Large intestine (tissue), 3 donors: ENCODE results near the gene LHFPL6. TPM values are rescaled to one million over a fixed set of nuclear protein-coding genes. Genes with fewer than 3 reads are reported as not detected.

Experiments used
- DNase-seq, 2 donors: peaks; one replicate each; pipeline versions ENCODE4 v3.0.0 to v3.0.0-alpha.2; 2013
- H3K27ac ChIP-seq: one replicate; pipeline ENCODE4 v1.5.1; 2013; ENCODE audit warnings: low read length
- H3K27me3 ChIP-seq: 2 replicates; pipeline ENCODE4 v1.6.1; 2013; ENCODE audit warnings: low read length; ENCODE audit not compliant: control insufficient read depth, insufficient read depth
- H3K36me3 ChIP-seq: 2 replicates; pipeline ENCODE4 v1.6.1; 2013; ENCODE audit warnings: low read length; ENCODE audit not compliant: control insufficient read depth, insufficient read depth
- H3K4me1 ChIP-seq: one replicate; pipeline ENCODE4 v1.6.1; 2013; ENCODE audit warnings: low read length; ENCODE audit not compliant: control insufficient read depth, insufficient read depth
- H3K4me3 ChIP-seq: one replicate; pipeline ENCODE4 v1.5.1; 2013; ENCODE audit warnings: low read length
- H3K9me3 ChIP-seq: one replicate; pipeline ENCODE4 v1.6.1; 2013; ENCODE audit warnings: mild to moderate bottlenecking, low read depth, low read length, moderate library complexity; ENCODE audit not compliant: control insufficient read depth
- WGBS: methylation state at CpG from one replicate; pipeline ENCODE4 v1.1.5; 2013; ENCODE audit warnings: low lambda C conversion rate; ENCODE audit not compliant: insufficient coverage; 5-methylcytosine and 5-hydroxymethylcytosine counted together
- polyA plus RNA-seq: library from polyadenylated mRNA; unstranded; fragments of 120-200 nt; gene quantifications from one replicate; pipeline ENCODE4 v1.2.1, GENCODE V29; 2013

The LHFPL6 gene
- polyA plus RNA-seq, 1 donor, result 22.6 TPM

- H3K27me3 ChIP-seq, result no peaks in the 10 kb centered on the region
- no peak overlapping the region for H3K4me3 ChIP-seq
- no peak overlapping the region for H3K27ac ChIP-seq
- no peaks in the 10 kb centered on the region for H3K9me3 ChIP-seq
- H3K4me1 ChIP-seq, result no peaks in the 10 kb centered on the region
- H3K36me3 ChIP-seq, result no peaks in the 10 kb centered on the region
- WGBS, result 88% methylated on average over 1 of the region's 6 CpGs
- no peak for DNase-seq
Measured at GRCh38 chr13:39536274-39536673, 66.7 kb downstream of the LHFPL6 start.

GRCh38 chr13:39533651-39534150 is 69.3 kb downstream of the LHFPL6 start:
- no peaks in the 10 kb centered on the region for H3K4me1 ChIP-seq
- H3K27ac ChIP-seq, result no peak overlapping the region
- DNase-seq, result no peak
- no peaks in the 10 kb centered on the region for H3K27me3 ChIP-seq
- no peaks in the 10 kb centered on the region for H3K36me3 ChIP-seq
- no peaks in the 10 kb centered on the region for H3K9me3 ChIP-seq
- no peak overlapping the region for H3K4me3 ChIP-seq
- WGBS, result 100% methylated on average over 1 of the region's 3 CpGs

GRCh38 chr13:39531646-39532045 is 71.3 kb downstream of the LHFPL6 start:
- no peaks in the 10 kb centered on the region for H3K9me3 ChIP-seq
- H3K27me3 ChIP-seq, result no peaks in the 10 kb centered on the region
- no peaks in the 10 kb centered on the region for H3K4me1 ChIP-seq
- no peak overlapping the region for H3K4me3 ChIP-seq
- H3K36me3 ChIP-seq, result no peaks in the 10 kb centered on the region
- no peak for DNase-seq
- H3K27ac ChIP-seq, result no peak overlapping the region
- 90% methylated on average over 2 of the region's 6 CpGs for WGBS

GRCh38 chr13:39530916-39531315 is 72.1 kb downstream of the LHFPL6 start:
- Histone ChIP-seq H3K36me3 (no peaks in the 10 kb centered on the region), H3K27me3 (no peaks in the 10 kb centered on the region), H3K4me1 (no peaks in the 10 kb centered on the region), H3K9me3 (no peaks in the 10 kb centered on the region), H3K27ac (no peak overlapping the region), H3K4me3 (no peak overlapping the region)
- no peak for DNase-seq
- 83% methylated on average over 2 of the region's 3 CpGs for WGBS

GRCh38 chr13:39528661-39528980 is 74.4 kb downstream of the LHFPL6 start:
- DNase-seq, result no peak
- H3K4me3 ChIP-seq, result no peak overlapping the region
- WGBS, result 73% methylated on average over 2 of the region's 3 CpGs
- no peaks in the 10 kb centered on the region for H3K9me3 ChIP-seq
- H3K36me3 ChIP-seq, result no peaks in the 10 kb centered on the region
- no peak overlapping the region for H3K27ac ChIP-seq
- H3K4me1 ChIP-seq, result no peaks in the 10 kb centered on the region
- H3K27me3 ChIP-seq, result no peaks in the 10 kb centered on the region

- H3K4me3 ChIP-seq, result no peak overlapping the region
- 100% methylated on average over 3 of the region's 5 CpGs for WGBS
- H3K27ac ChIP-seq, result no peak overlapping the region
- H3K27me3 ChIP-seq, result no peaks in the 10 kb centered on the region
- H3K36me3 ChIP-seq, result no peaks in the 10 kb centered on the region
- H3K4me1 ChIP-seq, result no peaks in the 10 kb centered on the region
- H3K9me3 ChIP-seq, result no peaks in the 10 kb centered on the region
- DNase-seq, result no peak
Measured at GRCh38 chr13:39527961-39528660, 74.9 kb downstream of the LHFPL6 start.

GRCh38 chr13:39527301-39527700 is 75.7 kb downstream of the LHFPL6 start:
- Histone ChIP-seq H3K9me3 (no peaks in the 10 kb centered on the region), H3K36me3 (no peaks in the 10 kb centered on the region), H3K4me3 (no peak overlapping the region), H3K27ac (no peak overlapping the region), H3K27me3 (no peaks in the 10 kb centered on the region), H3K4me1 (no peaks in the 10 kb centered on the region)
- WGBS, result 92% methylated on average over 2 of the region's 3 CpGs
- DNase-seq, result no peak

GRCh38 chr13:39526499-39526898 is 76.5 kb downstream of the LHFPL6 start:
- Histone ChIP-seq H3K9me3 (no peaks in the 10 kb centered on the region), H3K27ac (no peak overlapping the region), H3K36me3 (no peaks in the 10 kb centered on the region), H3K4me3 (no peak overlapping the region), H3K4me1 (no peaks in the 10 kb centered on the region), H3K27me3 (no peaks in the 10 kb centered on the region)
- WGBS, result 80% methylated on average over 2 of the region's 8 CpGs
- DNase-seq, result no peak

- Histone ChIP-seq H3K4me1 (no peaks in the 10 kb centered on the region), H3K27ac (no peak overlapping the region), H3K4me3 (no peak overlapping the region), H3K9me3 (no peaks in the 10 kb centered on the region), H3K36me3 (no peaks in the 10 kb centered on the region), H3K27me3 (no peaks in the 10 kb centered on the region)
- no peak for DNase-seq
- WGBS, result 60% methylated on average over 1 of the region's 1 CpG
Measured at GRCh38 chr13:39525506-39525905, 77.5 kb downstream of the LHFPL6 start.

GRCh38 chr13:39524795-39525194 is 78.2 kb downstream of the LHFPL6 start:
- H3K4me3 ChIP-seq, result no peak overlapping the region
- H3K36me3 ChIP-seq, result no peaks in the 10 kb centered on the region
- H3K9me3 ChIP-seq, result no peaks in the 10 kb centered on the region
- no peak for DNase-seq
- H3K27ac ChIP-seq, result no peak overlapping the region
- WGBS, result no CpG with 5 or more reads among the region's 4 CpGs
- H3K27me3 ChIP-seq, result no peaks in the 10 kb centered on the region
- H3K4me1 ChIP-seq, result no peaks in the 10 kb centered on the region

- DNase-seq, result no peak
- no peaks in the 10 kb centered on the region for H3K4me1 ChIP-seq
- no CpG with 5 or more reads among the region's 4 CpGs for WGBS
- H3K36me3 ChIP-seq, result no peaks in the 10 kb centered on the region
- H3K4me3 ChIP-seq, result no peak overlapping the region
- no peaks in the 10 kb centered on the region for H3K27me3 ChIP-seq
- H3K27ac ChIP-seq, result no peak overlapping the region
- no peaks in the 10 kb centered on the region for H3K9me3 ChIP-seq
Measured at GRCh38 chr13:39522329-39522728, 80.7 kb downstream of the LHFPL6 start.
